Breast epithelium (tissue), 4 donors: Measurements from ENCODE around the gene SRP9. TPM values are rescaled to one million over a fixed set of nuclear protein-coding genes. Genes with fewer than 3 reads are reported as not detected.
A peak's percentile ranks its signal among the peaks of the same experiment; 100 is the strongest.
"Not testable (repeated sequence)": the region's sequence is repeated elsewhere in the genome, so short reads cannot be mapped to it uniquely, and the experiment has no call there.

ENCODE experiments used
- DNase-seq, 2 donors: peaks; one replicate each; pipeline ENCODE4 v3.0.0-alpha.2; 2019; ENCODE audit warnings: low spot score in 2 of 2
- H3K27ac ChIP-seq, 2 donors: fragments of 200-600 bp; sonication (generic) in 1 of 2; one replicate each; pipeline ENCODE4 v1.5.1; 2016 to 2019; ENCODE audit warnings: mild to moderate bottlenecking in 1 of 2
- H3K27me3 ChIP-seq, 2 donors: fragments of 200-600 bp; sonication (generic) in 1 of 2; one replicate each; pipeline versions ENCODE4 v1.5.1 to v1.6.0; 2017 to 2019; ENCODE audit warnings: control low read depth in 1 of 2, mild to moderate bottlenecking in 1 of 2
- H3K36me3 ChIP-seq: fragments of 200-600 bp; one replicate; pipeline ENCODE4 v1.5.1; 2019
- H3K4me1 ChIP-seq, 2 donors: fragments of 200-600 bp; sonication (generic); one replicate each; pipeline ENCODE4 v1.5.1; 2016 to 2019; ENCODE audit warnings: control low read depth in 1 of 2
- H3K4me3 ChIP-seq, 3 donors: fragments of 200-600 bp; sonication (generic); 1 replicate in 2 of 3; 2 replicates in 1 of 3; pipeline ENCODE4 v1.5.1; 2016 to 2019; ENCODE audit warnings: mild to moderate bottlenecking in 3 of 3, moderate library complexity in 2 of 3
- H3K9me3 ChIP-seq, 2 donors: fragments of 200-600 bp; sonication (generic) in 1 of 2; one replicate each; pipeline ENCODE4 v1.5.1; 2016 to 2019; ENCODE audit warnings: control low read depth in 1 of 2
- POLR2A ChIP-seq: fragments of 450-650 bp; IDR thresholded peaks from one replicate; pipeline ENCODE4 v1.6.1; 2016; ENCODE audit warnings: antibody characterized with exemption, mild to moderate bottlenecking, moderate library complexity
- POLR2AphosphoS5 ChIP-seq, 3 donors: sonication (generic); formaldehyde crosslinking; IDR thresholded peaks; one replicate each; pipeline ENCODE4 v1.6.1; 2017; ENCODE audit warnings: antibody characterized with exemption in 3 of 3
- intact Hi-C: fragments of 100-400 bp; cut with DNase I; formaldehyde crosslinking; loops from one replicate; pipeline ENCODE4 v1.15.1; 2023; ENCODE audit warnings: low total_unique reads
- total RNA-seq, 3 donors: library from RNA; depleted of rRNA; stranded (reverse); fragments of >200 nt; gene quantifications; one replicate each; pipeline ENCODE4 v1.1.0, GENCODE V29; 2016
- TF ChIP-seq, protein P1 (sequence below), 3 donors: fragments of 450-650 bp; IDR thresholded peaks; one replicate each; pipeline ENCODE4 v1.5.1; 2016 to 2017; ENCODE audit warnings: antibody characterized with exemption in 3 of 3, mild to moderate bottlenecking in 3 of 3, moderate library complexity in 3 of 3

Gene SRP9
- total RNA-seq, 3 donors from 2014 or later: 168 to 251 (median 205) TPM

DNA sequence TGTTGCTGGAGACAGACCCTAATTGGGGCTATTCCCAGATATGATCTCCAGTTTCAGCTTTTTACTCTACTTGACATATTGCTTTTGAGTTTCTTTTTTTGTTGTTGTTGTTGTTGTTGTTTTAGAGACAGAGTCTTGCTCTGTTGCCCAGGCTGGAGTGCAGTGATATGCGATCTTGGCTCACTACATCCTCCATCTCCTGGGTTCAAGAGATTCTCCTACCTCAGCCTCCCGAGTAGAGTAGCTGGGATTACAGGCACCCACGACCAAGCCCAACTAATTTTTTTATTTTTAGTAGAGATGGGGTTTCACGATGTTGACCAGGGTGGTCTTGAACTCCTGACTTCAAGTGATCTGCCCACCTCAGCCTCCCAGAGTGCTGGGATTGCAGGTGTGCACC lies 1.3 kb upstream of the SRP9 start:
- no peak for TF ChIP-seq POLR2A
- TF ChIP-seq, protein P1, sequence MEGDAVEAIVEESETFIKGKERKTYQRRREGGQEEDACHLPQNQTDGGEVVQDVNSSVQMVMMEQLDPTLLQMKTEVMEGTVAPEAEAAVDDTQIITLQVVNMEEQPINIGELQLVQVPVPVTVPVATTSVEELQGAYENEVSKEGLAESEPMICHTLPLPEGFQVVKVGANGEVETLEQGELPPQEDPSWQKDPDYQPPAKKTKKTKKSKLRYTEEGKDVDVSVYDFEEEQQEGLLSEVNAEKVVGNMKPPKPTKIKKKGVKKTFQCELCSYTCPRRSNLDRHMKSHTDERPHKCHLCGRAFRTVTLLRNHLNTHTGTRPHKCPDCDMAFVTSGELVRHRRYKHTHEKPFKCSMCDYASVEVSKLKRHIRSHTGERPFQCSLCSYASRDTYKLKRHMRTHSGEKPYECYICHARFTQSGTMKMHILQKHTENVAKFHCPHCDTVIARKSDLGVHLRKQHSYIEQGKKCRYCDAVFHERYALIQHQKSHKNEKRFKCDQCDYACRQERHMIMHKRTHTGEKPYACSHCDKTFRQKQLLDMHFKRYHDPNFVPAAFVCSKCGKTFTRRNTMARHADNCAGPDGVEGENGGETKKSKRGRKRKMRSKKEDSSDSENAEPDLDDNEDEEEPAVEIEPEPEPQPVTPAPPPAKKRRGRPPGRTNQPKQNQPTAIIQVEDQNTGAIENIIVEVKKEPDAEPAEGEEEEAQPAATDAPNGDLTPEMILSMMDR (IDR thresholded peaks at IDR 0.05): no peak
- TF ChIP-seq POLR2AphosphoS5 (IDR thresholded peaks at IDR 0.05): no peak
- Histone ChIP-seq H3K4me1 (peaks cover 0 to 24% of the 10 kb centered on the region in 2 donors), H3K27me3 (no peaks in the 10 kb centered on the region), H3K27ac (peak overlapping the region in 1 of 2 donors; percentile 97), H3K9me3 (no peaks in the 10 kb centered on the region), H3K36me3 (no peaks in the 10 kb centered on the region), H3K4me3 (no peak overlapping the region)
- no peak for DNase-seq
- intact Hi-C loops: loop anchor here (10.0 kb wide), 1 partner anchor 301 kb away; no protein-coding TSS in a partner anchor

- H3K27ac ChIP-seq: peak overlapping the region; percentile 97 to 99
- H3K36me3 ChIP-seq: no peaks in the 10 kb centered on the region
- peaks cover 4 to 19% of the 10 kb centered on the region in 2 donors for H3K4me1 ChIP-seq
- intact Hi-C loops: loop anchor here (10.0 kb wide), 1 partner anchor 302 kb away; no protein-coding TSS in a partner anchor
- no peak for DNase-seq
- peak overlapping the region; percentile 84 to 92 (median 88) for H3K4me3 ChIP-seq
- H3K27me3 ChIP-seq: no peaks in the 10 kb centered on the region
- H3K9me3 ChIP-seq: no peaks in the 10 kb centered on the region
- no peak for TF ChIP-seq POLR2AphosphoS5 (IDR thresholded peaks at IDR 0.05)
- TF ChIP-seq, protein P1 (IDR thresholded peaks at IDR 0.05): no peak
- no peak for TF ChIP-seq POLR2A
These were observed 506 bp upstream of the SRP9 start for GRCh38 chr1:225777058-225777582.

GRCh38 chr1:225778337-225778669 lies 677 bp downstream of the SRP9 start:
- Histone ChIP-seq H3K27ac (peak overlapping the region; percentile 97 to 99), H3K36me3 (no peaks in the 10 kb centered on the region), H3K27me3 (no peaks in the 10 kb centered on the region), H3K4me3 (peak overlapping the region; percentile 84 to 92 (median 88)), H3K4me1 (peaks cover 4 to 18% of the 10 kb centered on the region in 2 donors), H3K9me3 (no peaks in the 10 kb centered on the region)
- intact Hi-C loops: loop anchor here (10.0 kb wide), 1 partner anchor 304 kb away; no protein-coding TSS in a partner anchor
- TF ChIP-seq POLR2AphosphoS5 (IDR thresholded peaks at IDR 0.05): no peak
- no peak for TF ChIP-seq POLR2A
- TF ChIP-seq, protein P1 (IDR thresholded peaks at IDR 0.05): no peak
- no peak for DNase-seq

DNA sequence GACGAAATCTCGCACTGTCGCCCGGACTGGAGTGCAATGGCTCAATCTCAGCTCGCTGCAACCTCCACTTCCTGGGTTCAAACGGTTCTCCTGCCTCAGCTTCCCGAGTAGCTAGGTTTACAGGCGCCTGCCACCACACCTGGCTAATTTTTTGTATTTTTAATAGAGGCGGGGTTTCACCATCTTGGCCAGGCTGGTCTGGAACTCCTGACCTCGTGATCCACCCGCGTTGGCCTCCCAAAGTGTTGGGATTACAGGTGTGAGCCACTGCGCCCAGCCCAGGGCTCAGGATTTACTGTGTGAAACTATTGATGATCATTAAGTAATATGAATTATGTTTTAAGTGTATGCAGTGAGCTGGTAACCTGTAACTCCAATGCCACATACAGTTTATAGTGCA lies 1.5 kb downstream of the SRP9 start:
- Histone ChIP-seq H3K4me3 (peak overlapping the region; percentile 84 to 92 (median 88)), H3K27ac (peak overlapping the region; percentile 22 to 40), H3K4me1 (peaks cover 4 to 18% of the 10 kb centered on the region in 2 donors)
- not testable (repeated sequence) for H3K36me3 ChIP-seq, H3K27me3 ChIP-seq, DNase-seq, H3K9me3 ChIP-seq
- intact Hi-C loops: loop anchor here (10.0 kb wide), 1 partner anchor 304 kb away; no protein-coding TSS in a partner anchor

- no peaks in the 10 kb centered on the region for H3K27me3 ChIP-seq
- no peak for TF ChIP-seq POLR2A
- TF ChIP-seq POLR2AphosphoS5 (IDR thresholded peaks at IDR 0.05): no peak
- peaks cover 4 to 18% of the 10 kb centered on the region in 2 donors for H3K4me1 ChIP-seq
- no peak for DNase-seq
- no peak overlapping the region for H3K27ac ChIP-seq
- H3K9me3 ChIP-seq: no peaks in the 10 kb centered on the region
- H3K36me3 ChIP-seq: no peaks in the 10 kb centered on the region
- intact Hi-C loops: no loop called here
- H3K4me3 ChIP-seq: no peak overlapping the region
These were observed 2.5 kb downstream of the SRP9 start for GRCh38 chr1:225780134-225780533.

DNA sequence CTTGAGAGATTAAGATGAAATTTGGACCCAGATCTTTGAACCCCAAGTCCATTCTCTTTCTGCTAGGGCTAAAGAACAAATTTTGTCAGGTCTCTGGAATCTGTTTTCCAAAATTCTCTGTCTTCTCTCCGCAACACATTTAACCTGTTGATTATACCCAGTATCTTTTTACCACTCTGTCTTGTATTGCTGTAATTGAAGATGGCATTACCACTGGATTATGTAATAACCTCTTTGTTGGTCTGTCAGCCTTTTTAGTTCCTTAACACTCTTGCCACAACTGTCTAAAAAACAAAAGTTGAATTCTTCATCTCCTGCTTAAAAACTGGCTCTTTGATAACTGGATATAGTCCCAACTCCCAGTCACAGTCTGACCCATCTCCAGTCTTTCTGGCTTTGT lies 3.0 kb downstream of the SRP9 start:
- TF ChIP-seq, protein P1 (IDR thresholded peaks at IDR 0.05): no peak
- TF ChIP-seq POLR2AphosphoS5 (IDR thresholded peaks at IDR 0.05) (no peak), POLR2A (no peak)
- peak overlapping the region in 1 of 2 donors; percentile 51 for H3K27ac ChIP-seq
- no peak overlapping the region for H3K4me3 ChIP-seq
- H3K4me1 ChIP-seq: peaks cover 4 to 18% of the 10 kb centered on the region in 2 donors
- intact Hi-C loops: no loop called here
- no peaks in the 10 kb centered on the region for H3K9me3 ChIP-seq
- DNase-seq: no peak
- no peaks in the 10 kb centered on the region for H3K36me3 ChIP-seq
- no peaks in the 10 kb centered on the region for H3K27me3 ChIP-seq

DNA sequence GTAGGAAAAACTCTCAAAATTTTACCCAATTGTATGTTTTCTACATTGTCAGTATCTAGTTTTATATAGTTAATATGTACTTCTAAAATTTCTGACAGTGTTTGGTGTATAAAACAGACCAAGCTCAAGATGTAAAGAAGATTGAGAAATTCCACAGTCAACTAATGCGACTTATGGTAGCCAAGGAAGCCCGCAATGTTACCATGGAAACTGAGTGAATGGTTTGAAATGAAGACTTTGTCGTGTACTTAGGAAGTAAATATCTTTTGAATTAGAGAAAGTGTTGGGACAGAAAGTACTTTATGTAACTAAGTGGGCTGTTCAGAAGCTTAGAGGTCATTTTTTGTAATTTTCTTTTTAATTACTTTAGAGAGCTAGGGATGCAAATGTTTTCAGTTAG lies 11.5 kb downstream of the SRP9 start:
- H3K4me3 ChIP-seq, H3K4me1 ChIP-seq, H3K9me3 ChIP-seq, H3K36me3 ChIP-seq, DNase-seq, intact Hi-C loops, H3K27me3 ChIP-seq, H3K27ac ChIP-seq: not testable (repeated sequence)
